ENCODE measurements around the gene CSTPP1.

DNA sequence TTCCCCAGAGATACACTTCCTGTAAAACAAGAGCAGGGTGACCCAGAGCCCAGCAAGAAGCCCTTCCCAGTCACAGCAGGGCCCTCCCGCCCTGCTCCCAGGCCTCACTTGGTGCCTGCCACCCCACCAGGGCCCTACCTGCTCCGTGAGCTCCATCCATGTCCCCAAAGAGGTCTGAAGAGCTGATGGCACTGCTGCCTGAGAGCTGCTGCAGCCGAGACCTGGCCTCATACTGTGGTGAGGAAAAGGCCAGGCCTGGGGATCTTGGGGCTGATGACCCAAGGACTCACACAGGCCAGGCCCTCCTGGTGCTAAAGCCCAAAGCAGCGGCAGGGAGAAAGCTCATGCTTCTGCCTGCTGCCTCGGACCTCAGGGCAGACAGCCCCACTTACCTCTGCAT lies 229.8 kb downstream of the CSTPP1 start:
- TF ChIP-seq, protein P1, sequence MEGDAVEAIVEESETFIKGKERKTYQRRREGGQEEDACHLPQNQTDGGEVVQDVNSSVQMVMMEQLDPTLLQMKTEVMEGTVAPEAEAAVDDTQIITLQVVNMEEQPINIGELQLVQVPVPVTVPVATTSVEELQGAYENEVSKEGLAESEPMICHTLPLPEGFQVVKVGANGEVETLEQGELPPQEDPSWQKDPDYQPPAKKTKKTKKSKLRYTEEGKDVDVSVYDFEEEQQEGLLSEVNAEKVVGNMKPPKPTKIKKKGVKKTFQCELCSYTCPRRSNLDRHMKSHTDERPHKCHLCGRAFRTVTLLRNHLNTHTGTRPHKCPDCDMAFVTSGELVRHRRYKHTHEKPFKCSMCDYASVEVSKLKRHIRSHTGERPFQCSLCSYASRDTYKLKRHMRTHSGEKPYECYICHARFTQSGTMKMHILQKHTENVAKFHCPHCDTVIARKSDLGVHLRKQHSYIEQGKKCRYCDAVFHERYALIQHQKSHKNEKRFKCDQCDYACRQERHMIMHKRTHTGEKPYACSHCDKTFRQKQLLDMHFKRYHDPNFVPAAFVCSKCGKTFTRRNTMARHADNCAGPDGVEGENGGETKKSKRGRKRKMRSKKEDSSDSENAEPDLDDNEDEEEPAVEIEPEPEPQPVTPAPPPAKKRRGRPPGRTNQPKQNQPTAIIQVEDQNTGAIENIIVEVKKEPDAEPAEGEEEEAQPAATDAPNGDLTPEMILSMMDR (IDR thresholded peaks at IDR 0.05): no peak
- TF ChIP-seq ZFX (IDR thresholded peaks at IDR 0.05; ENCODE audit: borderline replicate concordance): no peak

All from 22Rv1 (cell line).